K562 (cell line): ENCODE data around the gene MRPL40. TPM values are rescaled to one million over a fixed set of nuclear protein-coding genes. Genes with fewer than 3 reads are reported as not detected.

Experiments used
- CLOCK ChIP-seq: fragments of 250-450 bp; sonication (Bioruptor Pico); IDR thresholded peaks from 2 replicates; pipeline ENCODE4 v1.4.0; 2020; ENCODE audit warnings: mild to moderate bottlenecking, moderate library complexity, borderline replicate concordance
- CTCF ChIP-seq, 3 experiments: IDR thresholded peaks in 2 of 3; conservative IDR thresholded peaks in 1 of 3; 2 replicates each; pipeline ENCODE4 v1.5.1; 2011 to 2012; ENCODE audit warnings: low read length in 3 of 3, mild to moderate bottlenecking in 3 of 3, control low read depth in 2 of 3, improper control_type of control experiment in 1 of 3, inconsistent platforms in 1 of 3, low read depth in 1 of 3, mixed read lengths in 1 of 3, moderate library complexity in 1 of 3; ENCODE audit not compliant: insufficient read depth in 2 of 3
- DIDO1 ChIP-seq: fragments of 450-650 bp; IDR thresholded peaks from 2 replicates; pipeline ENCODE4 v1.6.1; 2016; ENCODE audit warnings: low read depth, missing biosample characterization, missing genetic modification characterization
- FOXJ3 ChIP-seq: sonication (generic); formaldehyde crosslinking; IDR thresholded peaks from 2 replicates; pipeline ENCODE4 v1.4.0; 2020; ENCODE audit warnings: mild to moderate bottlenecking, missing genetic modification reagents
- HNRNPL ChIP-seq: fragments of 200-400 bp; formaldehyde crosslinking; IDR thresholded peaks from 2 replicates; pipeline ENCODE4 v1.6.1; 2017; ENCODE audit warnings: low read depth, mild to moderate bottlenecking, low read length
- KDM2B ChIP-seq: fragments of 250-450 bp; sonication (Bioruptor Pico); IDR thresholded peaks from 2 replicates; pipeline ENCODE4 v1.8.0; 2021; ENCODE audit warnings: mild to moderate bottlenecking, moderate library complexity
- MEF2A ChIP-seq: IDR thresholded peaks from 2 replicates; pipeline ENCODE4 v1.6.1; 2011; ENCODE audit warnings: low read depth, mild to moderate bottlenecking, low read length, moderate library complexity; ENCODE audit not compliant: control insufficient read depth
- ZBTB1 ChIP-seq: sonication (generic); formaldehyde crosslinking; IDR thresholded peaks from 2 replicates; pipeline ENCODE4 v1.8.1; 2023; ENCODE audit warnings: missing genetic modification reagents, low read depth, mild to moderate bottlenecking, borderline replicate concordance
- ZBTB7A ChIP-seq: IDR thresholded peaks from 2 replicates; pipeline ENCODE4 v1.6.1; 2011; ENCODE audit warnings: low read depth, mild to moderate bottlenecking, low read length, moderate library complexity, borderline replicate concordance; ENCODE audit not compliant: control insufficient read depth
- ZC3H11A ChIP-seq: IDR thresholded peaks from 2 replicates; pipeline ENCODE4 v1.6.1; 2012; ENCODE audit warnings: low read depth, low read length, improper control_type of control experiment
- ZNF512 ChIP-seq: IDR thresholded peaks from 2 replicates; pipeline ENCODE4 v1.6.1; 2016; ENCODE audit warnings: missing genetic modification characterization, missing compliant biosample characterization
- ZNF740 ChIP-seq, 3 experiments: fragments of 200-800 bp in 1 of 3; sonication (Bioruptor generic) in 1 of 3; sonication (generic) in 1 of 3; formaldehyde crosslinking in 1 of 3; IDR thresholded peaks; 2 replicates each; pipeline versions ENCODE4 v1.6.1 to v1.8.0; 2016 to 2022; ENCODE audit warnings: mild to moderate bottlenecking in 2 of 3, missing compliant biosample characterization in 2 of 3, missing genetic modification characterization in 2 of 3, missing genetic modification reagents in 1 of 3
- polyA plus RNA-seq, 8 experiments: library from polyadenylated mRNA; depleted of rRNA in 4 of 8; stranded (reverse) in 5 of 8; unstranded in 3 of 8; fragments of >200 nt; fragmentation: Nextera tagmentation in 2 of 8; fragmentation: Illumina TruSeq in 1 of 8; extraction: Ambion mirVana in 2 of 8; extraction: Trizol in 1 of 8; gene quantifications; 2 replicates each; pipeline versions ENCODE4 v1.2.1 to v1.2.3, GENCODE V29; 2011 to 2014; ENCODE audit warnings: inconsistent platforms in 1 of 8, missing spikeins in 1 of 8
- total RNA-seq, 7 experiments: library from RNA; depleted of rRNA in 6 of 7; stranded (reverse); fragments of >200 nt in 6 of 7; fragmentation: Illumina TruSeq in 2 of 7; extraction: Trizol in 2 of 7; gene quantifications; 2 replicates each; pipeline versions ENCODE4 v1.2.1 to v1.2.3, GENCODE V29; 2011 to 2021; ENCODE audit warnings: low replicate concordance in 1 of 7
- TF ChIP-seq, protein P1 (sequence below): fragments of 250-450 bp; sonication (Bioruptor Pico); IDR thresholded peaks from 2 replicates; pipeline ENCODE4 v1.5.0; 2021; ENCODE audit warnings: mild to moderate bottlenecking, borderline replicate concordance
- TF ChIP-seq, protein P2 (sequence below): fragments of 450-650 bp; formaldehyde crosslinking; conservative IDR thresholded peaks from 2 replicates; pipeline ENCODE4 v1.4.0; 2022; ENCODE audit warnings: mild to moderate bottlenecking, missing genetic modification characterization

Gene MRPL40
- total and polyA plus RNA-seq, 9 of the 15 experiments (the other 6 are each of a cell fraction or from before 2014, with no cell fraction given): 132 to 652 (median 208) TPM

- TF ChIP-seq KDM2B (CRISPR knock-in tag) (peak; percentile 35; the same call in 1 of the 2 replicates), ZBTB7A (no peak), HNRNPL (0 out of 2 replicates have a peak, but pooled peaks have one; percentile 53), CLOCK (CRISPR knock-in tag) (no peak), FOXJ3 (CRISPR knock-in tag) (no peak), CTCF (IDR thresholded peaks at IDR 0.05 in 2 of 3, conservative IDR thresholded peaks at IDR 0.05 in 1 of 3; ENCODE audit: insufficient read depth in 2 of 3, low read depth in 1 of 3, low read length in 3 of 3) (no peak), ZNF740 (CRISPR knock-in tag; IDR thresholded peaks at IDR 0.05) (no peak), ZNF740 (tag; IDR thresholded peaks at IDR 0.05) (no peak), ZNF512 (tag) (no peak), ZBTB1 (CRISPR knock-in tag) (no peak), MEF2A (no peak), ZC3H11A (no peak), DIDO1 (tag) (peak; percentile 43; the same call in 1 of the 2 replicates)
- TF ChIP-seq, protein P1, sequence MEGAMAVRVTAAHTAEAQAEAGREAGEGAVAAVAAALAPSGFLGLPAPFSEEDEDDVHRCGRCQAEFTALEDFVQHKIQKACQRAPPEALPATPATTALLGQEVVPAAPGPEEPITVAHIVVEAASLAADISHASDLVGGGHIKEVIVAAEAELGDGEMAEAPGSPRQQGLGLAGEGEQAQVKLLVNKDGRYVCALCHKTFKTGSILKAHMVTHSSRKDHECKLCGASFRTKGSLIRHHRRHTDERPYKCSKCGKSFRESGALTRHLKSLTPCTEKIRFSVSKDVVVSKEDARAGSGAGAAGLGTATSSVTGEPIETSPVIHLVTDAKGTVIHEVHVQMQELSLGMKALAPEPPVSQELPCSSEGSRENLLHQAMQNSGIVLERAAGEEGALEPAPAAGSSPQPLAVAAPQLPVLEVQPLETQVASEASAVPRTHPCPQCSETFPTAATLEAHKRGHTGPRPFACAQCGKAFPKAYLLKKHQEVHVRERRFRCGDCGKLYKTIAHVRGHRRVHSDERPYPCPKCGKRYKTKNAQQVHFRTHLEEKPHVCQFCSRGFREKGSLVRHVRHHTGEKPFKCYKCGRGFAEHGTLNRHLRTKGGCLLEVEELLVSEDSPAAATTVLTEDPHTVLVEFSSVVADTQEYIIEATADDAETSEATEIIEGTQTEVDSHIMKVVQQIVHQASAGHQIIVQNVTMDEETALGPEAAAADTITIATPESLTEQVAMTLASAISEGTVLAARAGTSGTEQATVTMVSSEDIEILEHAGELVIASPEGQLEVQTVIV (CRISPR knock-in tag): no peak
- TF ChIP-seq, protein P2, sequence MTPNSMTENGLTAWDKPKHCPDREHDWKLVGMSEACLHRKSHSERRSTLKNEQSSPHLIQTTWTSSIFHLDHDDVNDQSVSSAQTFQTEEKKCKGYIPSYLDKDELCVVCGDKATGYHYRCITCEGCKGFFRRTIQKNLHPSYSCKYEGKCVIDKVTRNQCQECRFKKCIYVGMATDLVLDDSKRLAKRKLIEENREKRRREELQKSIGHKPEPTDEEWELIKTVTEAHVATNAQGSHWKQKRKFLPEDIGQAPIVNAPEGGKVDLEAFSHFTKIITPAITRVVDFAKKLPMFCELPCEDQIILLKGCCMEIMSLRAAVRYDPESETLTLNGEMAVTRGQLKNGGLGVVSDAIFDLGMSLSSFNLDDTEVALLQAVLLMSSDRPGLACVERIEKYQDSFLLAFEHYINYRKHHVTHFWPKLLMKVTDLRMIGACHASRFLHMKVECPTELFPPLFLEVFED (CRISPR knock-in tag): no peak
Measured at GRCh38 chr22:19480789-19481188, 48.4 kb downstream of the MRPL40 start (continued).
